WERI-Rb-1 (cell line): ENCODE data around the gene CMIP.

Experiments
- DNase-seq: peaks from one replicate; pipeline ENCODE4 v3.0.0-alpha.2; 2020
- H3K27ac ChIP-seq: fragments of 250-450 bp; sonication (Bioruptor Pico); 2 replicates; pipeline ENCODE4 v1.5.1; 2020; ENCODE audit warnings: mild to moderate bottlenecking, moderate library complexity
- H3K27me3 ChIP-seq: fragments of 250-450 bp; sonication (Bioruptor Pico); 2 replicates; pipeline ENCODE4 v1.5.1; 2021; ENCODE audit warnings: mild to moderate bottlenecking, low read depth, moderate library complexity; ENCODE audit not compliant: insufficient read depth, severe bottlenecking
- H3K36me3 ChIP-seq: fragments of 250-450 bp; sonication (Bioruptor Pico); 2 replicates; pipeline ENCODE4 v1.5.1; 2020; ENCODE audit warnings: mild to moderate bottlenecking, moderate library complexity
- H3K4me3 ChIP-seq: 2 replicates; pipeline ENCODE4 v1.5.1; 2011; ENCODE audit warnings: low read depth, mild to moderate bottlenecking, control low read depth, low read length
- H3K9me3 ChIP-seq: fragments of 250-450 bp; sonication (Bioruptor Pico); 2 replicates; pipeline ENCODE4 v1.5.1; 2021; ENCODE audit warnings: mild to moderate bottlenecking, moderate library complexity; ENCODE audit not compliant: severe bottlenecking
- TF ChIP-seq, protein P1 (sequence below): IDR thresholded peaks from 2 replicates; pipeline ENCODE4 v1.5.1; 2011; ENCODE audit warnings: low read depth, mild to moderate bottlenecking, control low read depth, inconsistent platforms, low read length

CMIP gene

DNA sequence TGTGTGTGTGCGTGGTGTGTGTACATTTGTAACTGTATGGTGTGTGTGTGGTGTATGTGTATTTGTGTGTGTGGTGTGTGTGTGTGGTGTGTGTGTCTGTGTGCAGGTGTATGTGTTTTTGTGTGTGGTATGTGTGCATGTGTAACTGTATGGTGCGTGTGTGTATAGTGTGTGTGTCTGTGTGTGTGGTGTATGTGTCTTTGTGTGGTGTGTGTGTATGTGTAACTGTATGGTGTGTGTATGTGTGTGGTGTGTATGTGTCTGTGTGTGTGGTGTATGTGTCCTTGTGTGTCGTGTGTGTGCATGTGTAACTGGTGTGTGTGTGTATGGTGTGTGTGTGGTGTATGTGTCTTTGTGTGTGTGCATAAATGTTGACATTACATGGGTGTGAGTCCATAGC is 170.8 kb downstream of the CMIP start:
- H3K36me3 ChIP-seq: no peaks in the 10 kb centered on the region
- TF ChIP-seq, protein P1, sequence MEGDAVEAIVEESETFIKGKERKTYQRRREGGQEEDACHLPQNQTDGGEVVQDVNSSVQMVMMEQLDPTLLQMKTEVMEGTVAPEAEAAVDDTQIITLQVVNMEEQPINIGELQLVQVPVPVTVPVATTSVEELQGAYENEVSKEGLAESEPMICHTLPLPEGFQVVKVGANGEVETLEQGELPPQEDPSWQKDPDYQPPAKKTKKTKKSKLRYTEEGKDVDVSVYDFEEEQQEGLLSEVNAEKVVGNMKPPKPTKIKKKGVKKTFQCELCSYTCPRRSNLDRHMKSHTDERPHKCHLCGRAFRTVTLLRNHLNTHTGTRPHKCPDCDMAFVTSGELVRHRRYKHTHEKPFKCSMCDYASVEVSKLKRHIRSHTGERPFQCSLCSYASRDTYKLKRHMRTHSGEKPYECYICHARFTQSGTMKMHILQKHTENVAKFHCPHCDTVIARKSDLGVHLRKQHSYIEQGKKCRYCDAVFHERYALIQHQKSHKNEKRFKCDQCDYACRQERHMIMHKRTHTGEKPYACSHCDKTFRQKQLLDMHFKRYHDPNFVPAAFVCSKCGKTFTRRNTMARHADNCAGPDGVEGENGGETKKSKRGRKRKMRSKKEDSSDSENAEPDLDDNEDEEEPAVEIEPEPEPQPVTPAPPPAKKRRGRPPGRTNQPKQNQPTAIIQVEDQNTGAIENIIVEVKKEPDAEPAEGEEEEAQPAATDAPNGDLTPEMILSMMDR: no peak

GRCh38 chr16:81615833-81616232 is 171.2 kb downstream of the CMIP start:
- DNase-seq: no peak
- TF ChIP-seq, protein P1: no peak
- Histone ChIP-seq H3K27me3 (no peaks in the 10 kb centered on the region), H3K9me3 (no peaks in the 10 kb centered on the region), H3K36me3 (no peaks in the 10 kb centered on the region), H3K27ac (no peak overlapping the region), H3K4me3 (no peak overlapping the region)

More for the DNA sequence above, 170.8 kb downstream of the CMIP start:
- Histone ChIP-seq H3K9me3 (no peaks in the 10 kb centered on the region), H3K27me3 (no peaks in the 10 kb centered on the region), H3K4me3 (no peak overlapping the region), H3K27ac (no peak overlapping the region)
- DNase-seq: no peak

DNA sequence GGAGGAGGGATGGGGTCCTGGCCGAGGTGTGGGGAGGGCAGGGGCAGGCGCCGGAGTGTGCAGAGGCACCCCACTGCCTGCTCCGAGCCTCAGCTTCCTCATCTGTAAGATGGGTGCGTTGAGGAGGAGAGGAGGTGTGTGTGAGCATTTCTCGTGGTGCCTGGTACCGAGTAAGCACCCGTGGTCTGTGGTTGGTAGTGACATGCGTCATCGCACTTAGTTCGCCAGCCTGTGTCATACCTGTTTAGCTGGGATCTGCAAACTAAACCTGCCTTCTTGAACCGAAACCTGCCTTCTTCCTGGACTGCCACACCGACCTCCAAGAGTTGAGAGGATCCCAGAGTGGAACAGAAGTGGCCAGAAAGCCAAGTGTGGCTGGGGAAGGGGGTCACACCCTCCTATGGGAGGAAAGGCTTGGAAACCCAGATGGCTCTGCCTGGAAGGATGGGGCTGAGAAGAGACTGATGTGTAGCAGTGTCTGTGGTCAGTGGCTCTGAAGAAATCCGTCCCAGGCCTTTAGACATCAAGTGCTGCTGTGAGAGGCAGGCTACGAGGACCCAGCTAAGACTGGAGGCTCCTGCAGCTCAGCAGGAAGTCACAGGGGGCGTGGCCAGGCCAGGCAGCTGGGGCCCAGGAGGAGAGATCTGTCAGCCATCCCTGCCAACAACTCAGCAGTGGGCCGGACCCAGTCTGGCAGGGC is 171.9 kb downstream of the CMIP start:
- no peaks in the 10 kb centered on the region for H3K9me3 ChIP-seq
- no peaks in the 10 kb centered on the region for H3K36me3 ChIP-seq
- H3K27ac ChIP-seq: no peak overlapping the region
- DNase-seq: no peak
- TF ChIP-seq, protein P1: no peak
- H3K27me3 ChIP-seq: no peaks in the 10 kb centered on the region
- H3K4me3 ChIP-seq: no peak overlapping the region

GRCh38 chr16:81617021-81617346 is 172.4 kb downstream of the CMIP start:
- TF ChIP-seq, protein P1: no peak
- Histone ChIP-seq H3K4me3 (no peak overlapping the region), H3K27ac (no peak overlapping the region), H3K9me3 (no peaks in the 10 kb centered on the region), H3K27me3 (no peaks in the 10 kb centered on the region), H3K36me3 (no peaks in the 10 kb centered on the region)
- DNase-seq: no peak

GRCh38 chr16:81618187-81618586 is 173.6 kb downstream of the CMIP start:
- H3K36me3 ChIP-seq: no peaks in the 10 kb centered on the region
- no peaks in the 10 kb centered on the region for H3K27me3 ChIP-seq
- TF ChIP-seq, protein P1: no peak
- H3K4me3 ChIP-seq: no peak overlapping the region
- no peaks in the 10 kb centered on the region for H3K9me3 ChIP-seq
- DNase-seq: no peak
- H3K27ac ChIP-seq: no peak overlapping the region

GRCh38 chr16:81618661-81619060 is 174.1 kb downstream of the CMIP start:
- Histone ChIP-seq H3K27ac (no peak overlapping the region), H3K4me3 (no peak overlapping the region)

More at GRCh38 chr16:81618661-81619060, 174.1 kb downstream of the CMIP start:
- TF ChIP-seq, protein P1: no peak
- Histone ChIP-seq H3K27me3 (no peaks in the 10 kb centered on the region), H3K36me3 (no peaks in the 10 kb centered on the region), H3K9me3 (no peaks in the 10 kb centered on the region)
- DNase-seq: no peak
